Activated T-helper 1 cell treated with Interleukin-2 at 50 U/mL for 16 hours (primary cell): ENCODE measurements around the gene PAM.

Experiments
- DNase-seq: peaks from one replicate; pipeline ENCODE4 v3.0.0-alpha.2; 2020; ENCODE audit warnings: low read depth

PAM gene

GRCh38 chr5:102754767-102755431, at the start of gene PAM:
Gene PAM (plus strand): TSS chr5:102755305. CDS start chr5:102866196, 110,891 bp downstream.
- peak; percentile 61 for DNase-seq

GRCh38 chr5:102711525-102712385, 43.4 kb upstream of the PAM start:
- DNase-seq, result no peak

- no peak for DNase-seq
Observed at GRCh38 chr5:102713278-102713677, 41.8 kb upstream of the PAM start.

DNA sequence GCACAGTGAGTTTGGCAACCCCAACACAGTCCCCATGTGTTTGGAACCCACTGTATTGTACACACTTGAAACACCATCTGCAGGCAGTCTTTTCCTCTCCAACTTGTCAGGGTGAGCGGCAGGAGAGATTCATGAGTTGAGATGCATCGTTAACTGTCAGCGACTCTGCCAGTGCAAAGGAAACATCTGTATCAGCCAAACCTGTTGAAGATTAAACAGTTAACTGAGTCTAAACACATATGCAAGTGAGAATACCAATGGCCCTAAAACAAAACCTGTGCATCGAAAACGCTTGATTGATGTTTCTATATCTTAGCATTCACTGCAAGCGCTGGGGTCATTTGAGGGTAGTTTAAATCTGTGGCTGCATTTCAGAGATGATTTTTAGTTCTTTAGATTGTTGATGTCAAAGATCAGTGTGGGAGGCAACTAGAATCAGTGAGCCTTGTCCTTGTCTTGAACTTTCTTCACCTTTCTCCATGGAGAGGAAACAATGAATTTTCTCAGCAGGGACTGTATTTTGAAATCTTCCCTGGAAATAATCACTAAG, 41.3 kb upstream of the PAM start:
- no peak for DNase-seq

GRCh38 chr5:102715082-102715807, 39.9 kb upstream of the PAM start:
- no peak for DNase-seq

DNA sequence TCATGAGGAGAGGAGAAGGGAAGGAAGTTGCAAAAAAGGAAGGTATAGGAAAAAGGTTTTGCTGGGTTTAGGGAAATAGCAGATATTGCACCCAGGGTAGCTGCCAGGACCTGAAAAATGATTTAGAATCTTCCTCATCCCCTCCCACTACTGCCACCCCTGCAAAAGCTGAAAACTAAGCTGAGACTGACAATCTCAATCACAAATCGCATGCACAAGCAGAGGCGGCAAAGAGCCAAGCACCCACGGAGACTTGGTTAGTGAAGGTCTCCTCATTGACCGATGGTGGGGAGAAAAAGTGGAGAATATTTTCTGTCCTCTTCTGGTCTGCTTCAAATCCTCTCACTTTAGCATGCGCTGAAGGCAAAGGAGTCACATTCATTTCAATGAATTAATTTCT, 39.1 kb upstream of the PAM start:
- no peak for DNase-seq

GRCh38 chr5:102718819-102719218, 36.3 kb upstream of the PAM start:
- DNase-seq, result no peak

- no peak for DNase-seq
Observed at GRCh38 chr5:102719886-102720285, 35.2 kb upstream of the PAM start.

GRCh38 chr5:102720969-102721368, 34.1 kb upstream of the PAM start:
- DNase-seq, result no peak

DNA sequence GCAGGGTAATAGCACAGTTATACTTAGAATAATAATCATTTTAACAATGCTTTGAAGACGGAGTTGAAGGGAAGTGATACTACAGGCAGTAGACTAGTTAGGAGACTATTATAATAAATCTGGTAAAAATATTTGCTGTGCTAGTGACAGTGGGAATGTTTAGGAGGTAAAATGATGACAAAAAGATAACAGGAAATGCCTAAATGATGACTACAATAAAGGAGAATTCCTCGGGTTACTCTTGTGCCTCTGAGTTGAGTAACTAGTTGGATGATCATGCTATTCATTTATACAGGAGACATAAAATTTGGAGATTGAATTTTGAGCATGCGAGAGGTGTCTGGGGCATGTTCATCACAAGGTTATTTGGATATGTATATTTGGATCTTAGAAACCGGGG, 32.2 kb upstream of the PAM start:
- no peak for DNase-seq

DNA sequence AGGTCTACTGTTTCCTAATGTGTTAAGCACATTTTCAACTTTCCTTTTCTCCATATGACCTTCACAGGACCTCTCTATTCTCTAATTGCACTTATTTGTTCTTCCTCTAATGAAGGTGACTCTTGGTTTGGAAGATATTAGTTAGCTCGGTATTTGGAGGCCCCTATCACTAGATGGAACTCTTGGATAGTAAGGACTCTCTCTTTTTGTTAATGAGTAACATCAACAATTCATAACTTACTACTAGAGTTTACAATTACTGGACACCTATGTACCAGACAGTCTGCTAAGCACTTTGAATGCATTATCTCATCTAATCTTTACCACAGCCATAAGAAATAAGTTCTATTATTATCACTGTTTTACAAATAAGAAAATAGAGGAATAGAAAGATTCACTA, 23.4 kb upstream of the PAM start:
- DNase-seq, result no peak

DNA sequence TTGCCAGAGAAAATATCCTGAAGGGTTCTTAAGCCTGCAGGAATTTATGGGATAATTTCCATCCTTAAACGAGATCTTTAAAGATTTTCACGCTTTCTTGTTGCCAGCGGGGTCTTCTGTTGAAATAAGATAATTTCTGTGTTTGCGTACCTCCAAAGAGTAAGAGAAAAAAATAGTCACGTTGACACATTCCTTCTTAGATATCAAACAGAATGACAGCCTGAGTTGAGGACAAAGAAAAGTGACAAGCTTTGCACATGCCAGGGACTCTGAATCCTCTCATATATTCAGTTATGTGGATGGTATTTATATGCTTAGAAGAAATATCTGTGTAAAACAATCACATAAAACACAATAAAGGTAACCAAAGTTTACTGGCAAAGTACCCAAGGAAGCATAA, 21.6 kb upstream of the PAM start:
- no peak for DNase-seq

DNA sequence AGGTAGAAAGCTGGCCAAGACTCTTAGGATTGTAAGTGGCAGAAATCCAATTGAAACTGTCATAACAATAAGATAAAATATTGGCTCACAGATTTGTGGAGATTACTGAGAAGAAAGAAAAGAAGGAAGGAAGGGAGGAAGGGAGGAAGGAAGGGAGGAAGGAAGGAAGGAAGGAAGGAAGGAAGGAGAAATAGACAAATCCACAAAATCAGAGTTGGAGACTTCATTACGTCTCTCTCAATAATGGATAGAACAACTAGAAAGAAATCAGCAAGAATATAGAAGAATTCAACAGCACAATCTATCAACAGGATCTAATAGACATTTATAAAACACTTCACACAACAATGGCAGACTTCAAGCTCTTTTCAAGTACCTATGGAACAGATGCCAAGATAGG, 17.9 kb upstream of the PAM start:
- DNase-seq, result no peak

- no peak for DNase-seq
Observed at GRCh38 chr5:102737805-102738469, 17.2 kb upstream of the PAM start.

- no peak for DNase-seq
Observed at GRCh38 chr5:102740515-102740914, 14.6 kb upstream of the PAM start.

GRCh38 chr5:102742215-102742614, 12.9 kb upstream of the PAM start:
- no peak for DNase-seq

GRCh38 chr5:102743900-102744299, 11.2 kb upstream of the PAM start:
- DNase-seq, result no peak

- DNase-seq, result no peak
Observed at GRCh38 chr5:102747386-102748166, 7.5 kb upstream of the PAM start.

DNA sequence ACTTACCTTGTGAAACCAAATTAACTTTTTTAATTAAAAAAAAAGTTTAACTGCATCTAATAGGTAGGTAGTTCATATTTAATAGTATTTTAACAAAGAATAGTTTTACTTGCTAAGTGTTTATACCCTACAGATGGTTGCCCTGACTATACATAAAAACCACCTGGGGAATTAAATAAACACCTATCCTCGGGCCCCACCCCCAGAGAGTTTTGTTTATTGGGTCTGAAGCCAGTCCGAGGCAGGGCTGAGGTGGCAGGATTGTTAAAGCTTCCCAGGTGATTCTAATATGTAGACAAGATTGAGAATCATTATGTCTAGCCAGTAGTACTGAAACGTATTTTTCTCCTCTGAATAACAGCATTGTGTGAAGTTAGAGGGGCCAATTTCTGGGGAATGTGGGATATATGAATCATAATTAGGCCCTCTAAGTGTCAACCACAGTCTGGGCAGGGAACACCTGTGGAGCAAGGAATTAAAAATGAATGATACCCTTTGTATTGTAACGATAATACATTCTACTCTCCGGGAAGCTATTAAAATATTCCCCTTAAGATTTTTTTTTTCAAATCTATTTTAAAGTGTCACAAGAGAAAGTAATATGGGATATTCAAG, 5.6 kb upstream of the PAM start:
- no peak for DNase-seq

GRCh38 chr5:102750151-102750834, 4.8 kb upstream of the PAM start:
- DNase-seq, result no peak
